Stimulated activated CD8-positive, alpha-beta memory T cell treated with anti-CD3 and anti-CD28 coated beads, Interleukin-15, amount 100 ng/mL, for 1 hour (primary cell): ENCODE results near the gene MKLN1.

Source experiments
- DNase-seq: peaks from one replicate; pipeline ENCODE4 v3.0.0-alpha.2; 2020; ENCODE audit warnings: low read depth

MKLN1 gene

DNA sequence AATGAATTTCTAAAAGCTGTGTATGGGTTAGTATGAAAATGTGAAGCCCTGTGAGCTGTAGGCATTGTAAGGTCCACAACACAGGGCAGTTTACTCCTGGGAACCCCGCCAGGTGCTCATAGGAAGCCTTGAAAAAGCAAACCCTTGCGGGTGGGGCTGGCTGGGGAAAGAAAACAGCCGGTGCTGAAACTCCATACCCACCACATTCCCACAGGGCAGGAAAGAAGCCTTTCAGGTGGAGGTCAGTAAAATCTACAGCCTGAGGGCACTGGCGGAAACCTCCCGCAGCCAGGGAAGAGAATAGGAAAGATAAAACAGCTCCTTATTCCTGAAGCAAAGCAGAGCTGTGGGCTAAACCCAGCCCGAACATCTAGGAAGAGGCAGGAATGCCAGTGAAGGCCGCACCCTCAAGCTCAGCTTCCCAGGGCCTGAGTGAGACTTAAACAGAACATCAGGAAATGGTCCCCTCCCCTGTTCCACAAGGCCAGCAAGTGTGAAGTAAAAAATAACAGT is 194.0 kb downstream of the MKLN1 start:
- no peak for DNase-seq

DNA sequence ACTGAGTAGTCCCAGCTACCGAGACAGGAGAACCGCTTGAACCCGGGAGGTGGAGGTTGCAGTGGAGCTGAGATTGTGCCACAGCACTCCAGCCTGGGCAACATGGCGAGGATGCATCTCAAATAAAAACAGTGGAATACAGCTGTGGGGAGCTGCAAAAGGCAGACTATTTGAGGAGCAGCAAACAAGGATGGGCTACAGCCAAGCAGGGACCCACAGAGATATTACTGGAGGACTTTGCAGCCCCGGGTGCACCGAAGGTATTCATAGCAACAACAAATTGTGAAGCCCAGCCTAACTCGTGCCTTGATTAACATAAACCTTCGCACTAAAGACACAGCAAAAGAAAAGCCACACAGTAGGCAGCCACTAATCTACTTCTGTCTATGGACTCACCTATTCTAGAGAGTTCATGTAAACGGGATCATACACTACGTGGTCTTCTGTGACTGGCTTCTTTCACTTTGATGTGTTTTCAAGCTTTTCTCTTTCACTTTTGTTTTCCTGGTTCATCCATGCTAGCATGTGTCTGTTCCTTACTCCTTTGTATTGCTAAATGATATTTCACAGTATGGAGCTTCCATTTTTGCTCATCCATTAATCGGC is 194.8 kb downstream of the MKLN1 start:
- DNase-seq = no peak

DNA sequence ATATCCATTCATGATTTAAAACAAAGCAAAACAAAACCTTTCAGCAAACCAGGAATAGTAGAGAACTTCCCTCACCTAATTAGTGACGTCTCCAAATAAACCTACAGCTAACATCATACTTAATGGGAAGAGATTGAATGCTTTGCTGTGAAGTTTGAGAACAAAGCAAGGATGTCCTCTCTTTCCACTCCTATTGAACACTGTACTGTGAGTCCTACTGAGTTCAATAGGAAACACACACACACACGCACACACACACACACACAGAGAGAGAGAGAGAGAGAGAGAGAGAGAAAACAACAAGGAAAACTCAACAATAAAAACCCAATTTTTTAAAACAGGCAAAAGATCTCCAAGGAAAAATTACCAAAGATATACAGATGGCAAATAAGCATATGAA is 196.4 kb downstream of the MKLN1 start:
- DNase-seq = no peak

DNA sequence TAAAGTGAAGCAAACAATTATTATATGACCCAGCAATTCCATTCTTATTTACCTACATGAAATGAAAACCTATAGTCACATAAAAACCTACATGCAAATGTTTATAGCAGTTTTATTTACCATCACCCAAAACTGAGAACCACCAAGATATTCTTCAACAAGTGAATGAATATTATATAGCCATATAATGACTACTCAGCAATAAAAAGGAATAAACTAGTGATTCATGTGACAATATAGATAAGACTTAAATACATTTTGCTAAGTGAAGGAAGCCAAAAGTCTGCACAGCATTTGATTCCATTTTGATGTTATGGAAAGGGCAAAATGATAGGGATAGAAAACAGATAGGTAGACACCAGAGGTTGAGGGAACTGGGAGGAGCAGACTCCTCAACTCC is 197.0 kb downstream of the MKLN1 start:
- DNase-seq = no peak

DNA sequence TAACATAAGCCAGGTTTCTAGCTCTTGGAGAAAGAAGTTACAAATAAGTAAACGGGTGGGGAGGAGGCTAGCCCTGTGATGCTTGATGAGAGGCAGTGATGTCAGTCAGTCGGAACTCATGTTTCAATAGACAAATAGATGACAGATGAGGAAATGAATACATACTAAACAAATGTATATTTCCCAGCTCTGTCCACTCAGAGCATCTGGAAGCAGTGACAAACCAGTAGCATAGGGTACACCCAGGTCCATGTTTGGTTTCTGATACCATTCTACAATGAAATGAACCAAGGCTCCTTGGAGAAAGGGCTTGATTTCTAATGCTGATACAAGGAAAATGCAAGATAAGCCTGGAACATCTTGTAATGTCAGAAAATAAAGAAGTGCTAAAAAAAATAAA is 198.1 kb downstream of the MKLN1 start:
- DNase-seq = no peak

DNA sequence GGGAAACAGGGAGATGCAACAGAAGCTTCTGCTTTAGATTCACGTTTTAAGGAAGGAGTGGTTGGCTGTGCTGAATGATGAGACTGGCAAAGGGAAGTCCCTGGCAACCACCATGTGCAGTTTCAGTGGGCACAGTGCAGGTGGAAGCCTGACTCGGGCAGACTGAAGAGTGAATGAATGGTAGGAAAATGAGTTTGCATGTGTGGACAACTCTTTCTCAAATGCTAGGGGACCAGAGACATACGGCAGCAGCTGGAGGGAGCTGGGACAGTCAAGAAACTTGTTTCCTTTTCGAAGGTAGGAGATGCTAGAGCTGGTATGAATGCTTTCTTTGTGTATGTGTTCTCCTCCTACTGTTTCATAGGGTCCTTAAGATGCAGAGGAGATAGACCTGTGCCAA is 199.8 kb downstream of the MKLN1 start:
- DNase-seq = no peak

DNA sequence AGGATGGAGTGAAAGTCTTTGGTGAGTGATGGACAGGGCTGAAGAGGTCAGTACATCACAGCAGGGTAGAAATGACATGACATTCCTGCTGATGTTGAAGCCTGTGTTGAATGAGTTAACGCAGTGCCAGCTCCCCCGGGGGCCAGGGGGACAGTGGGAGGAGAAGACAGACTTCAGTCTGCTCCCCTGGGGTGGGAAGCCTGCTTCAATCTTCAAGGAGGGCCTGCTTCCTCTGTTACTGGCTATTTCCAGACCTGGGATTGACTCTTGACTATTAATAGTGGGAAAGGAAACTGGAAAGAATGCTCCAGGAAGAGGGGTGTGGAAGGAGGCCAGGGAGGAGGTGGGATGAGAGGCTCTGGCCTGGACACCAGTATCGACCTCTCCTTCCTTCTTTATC is 201.5 kb downstream of the MKLN1 start:
- no peak for DNase-seq

DNA sequence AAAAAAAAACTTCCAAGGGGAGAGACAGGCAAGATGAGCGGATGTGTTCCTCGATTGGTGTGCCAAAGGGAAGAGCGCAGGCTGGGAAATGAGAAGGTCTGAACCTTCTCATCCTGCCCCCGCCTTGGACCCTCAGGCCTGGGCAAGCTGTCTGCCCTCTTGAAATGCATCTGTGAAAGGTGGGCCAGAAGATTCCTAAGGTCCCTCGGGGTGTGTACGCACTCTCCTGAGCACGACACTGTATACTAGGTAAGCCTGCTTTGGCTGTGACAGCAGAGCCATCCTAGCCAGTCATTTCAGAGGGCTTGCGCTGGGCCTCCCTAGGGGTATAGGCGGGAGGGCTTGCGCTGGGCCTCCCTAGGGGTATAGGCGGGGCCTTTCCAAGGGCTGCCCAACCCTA is 201.9 kb downstream of the MKLN1 start:
- DNase-seq = no peak

DNA sequence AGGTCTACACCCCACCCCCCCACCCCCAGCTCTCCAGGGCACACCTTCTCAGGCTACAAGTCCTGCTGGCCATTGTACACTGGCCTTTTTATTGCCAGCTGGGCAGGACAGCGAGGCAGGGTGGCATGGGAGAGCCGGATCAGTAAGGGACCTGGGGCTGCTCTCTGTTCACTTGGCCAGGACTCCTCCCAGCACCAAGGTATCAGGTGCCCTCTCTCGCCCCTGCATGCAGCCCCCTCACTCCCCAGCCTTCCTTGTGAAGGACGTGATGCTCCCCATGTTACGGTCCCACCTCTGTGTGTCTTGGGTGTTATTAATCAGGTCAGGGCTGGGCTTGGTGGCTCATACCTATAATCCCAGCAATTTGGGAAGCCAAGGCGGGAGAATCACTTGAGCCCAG is 202.5 kb downstream of the MKLN1 start:
- DNase-seq = no peak

DNA sequence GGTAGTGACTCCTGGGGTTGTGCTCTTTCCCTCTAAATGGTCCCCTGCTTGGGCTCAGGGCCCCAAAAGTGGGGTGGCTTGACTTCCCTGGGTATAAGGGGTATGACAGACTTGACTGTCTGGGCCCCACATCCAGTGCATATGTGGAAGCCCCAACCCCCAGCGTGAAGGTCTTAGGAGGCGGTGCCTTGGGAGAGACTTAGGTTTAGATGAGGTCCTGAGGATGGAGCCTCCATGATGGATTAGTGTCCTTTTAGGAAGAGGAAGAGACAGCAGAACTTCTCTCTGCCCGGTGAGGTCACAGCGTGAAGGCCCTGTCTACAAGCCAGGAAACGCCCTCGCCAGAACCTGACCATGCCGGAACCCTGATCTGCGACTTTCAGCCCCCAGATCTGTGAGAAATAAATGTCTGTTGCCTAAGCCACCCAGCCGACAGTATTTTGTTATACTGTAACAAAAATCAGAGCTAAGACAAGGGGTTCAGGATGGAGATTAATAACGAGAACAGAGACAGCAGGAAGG is 205.0 kb downstream of the MKLN1 start:
- no peak for DNase-seq

DNA sequence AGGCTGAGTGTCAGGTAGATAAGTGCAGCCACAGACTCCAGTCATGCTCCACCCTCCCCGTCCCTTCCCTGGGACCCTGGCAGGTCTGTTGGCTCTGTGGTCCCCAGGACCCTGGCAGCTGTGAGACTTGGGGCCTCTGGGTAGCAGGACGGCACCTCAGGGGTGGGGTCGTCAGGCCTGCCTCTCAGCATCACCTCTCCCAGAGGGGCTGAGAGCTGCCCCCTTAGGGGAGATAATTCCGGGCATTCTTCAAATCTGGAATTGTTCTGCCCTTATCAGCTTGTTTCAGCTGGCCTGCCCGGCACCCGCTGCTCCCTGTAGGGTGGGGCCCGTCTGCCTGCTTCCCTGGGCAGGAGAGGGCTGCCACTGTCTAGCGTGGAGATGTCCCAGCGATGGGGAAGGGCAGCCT is 205.5 kb downstream of the MKLN1 start:
- no peak for DNase-seq

DNA sequence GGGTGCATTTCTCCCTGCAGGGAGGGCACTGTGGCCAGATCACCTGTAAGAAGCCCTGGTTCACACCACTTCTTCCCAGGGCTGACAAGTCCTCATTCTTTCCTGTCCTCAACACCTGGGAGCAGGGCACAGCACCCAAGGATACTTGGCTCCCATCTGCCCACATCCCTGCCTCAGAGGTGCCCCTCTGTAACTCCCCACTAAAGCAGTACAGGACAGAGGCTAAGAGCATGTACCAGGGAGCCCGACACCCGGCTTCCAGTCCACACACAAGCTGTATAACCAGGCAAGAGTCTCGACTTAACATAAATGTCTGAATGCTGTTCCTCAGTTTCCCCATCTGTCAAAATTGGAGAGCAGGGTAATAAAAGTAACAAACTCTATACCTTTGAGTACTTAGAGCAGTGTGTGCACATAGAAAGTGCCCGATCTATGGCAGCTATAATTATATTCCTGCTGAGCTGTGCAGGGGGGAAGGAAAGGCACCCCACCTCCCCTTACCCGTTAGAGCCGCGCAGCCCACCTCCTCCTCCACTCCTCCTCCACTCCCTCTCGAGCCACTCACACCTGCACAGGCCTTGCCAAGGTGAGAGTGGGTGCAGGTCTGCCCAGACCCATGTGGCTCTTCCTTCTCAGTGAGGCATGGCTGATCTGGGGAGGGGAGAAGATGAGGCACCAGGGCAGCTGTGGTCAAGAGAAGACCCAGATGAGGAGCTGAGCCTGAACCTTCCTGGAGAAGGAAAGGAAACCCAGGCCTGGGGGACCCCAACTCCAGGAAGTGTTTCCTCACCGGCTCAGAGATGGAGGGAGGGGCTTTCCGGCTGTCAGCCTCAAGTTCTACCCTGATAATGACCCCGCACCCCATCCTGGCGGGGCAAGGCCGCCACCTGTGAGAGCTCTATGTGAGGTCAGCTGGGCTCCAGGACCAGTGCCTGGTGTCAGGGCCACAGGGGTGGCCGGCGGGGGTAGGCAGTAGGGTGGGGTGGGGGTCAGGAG is 206.2 kb downstream of the MKLN1 start:
- DNase-seq = no peak

DNA sequence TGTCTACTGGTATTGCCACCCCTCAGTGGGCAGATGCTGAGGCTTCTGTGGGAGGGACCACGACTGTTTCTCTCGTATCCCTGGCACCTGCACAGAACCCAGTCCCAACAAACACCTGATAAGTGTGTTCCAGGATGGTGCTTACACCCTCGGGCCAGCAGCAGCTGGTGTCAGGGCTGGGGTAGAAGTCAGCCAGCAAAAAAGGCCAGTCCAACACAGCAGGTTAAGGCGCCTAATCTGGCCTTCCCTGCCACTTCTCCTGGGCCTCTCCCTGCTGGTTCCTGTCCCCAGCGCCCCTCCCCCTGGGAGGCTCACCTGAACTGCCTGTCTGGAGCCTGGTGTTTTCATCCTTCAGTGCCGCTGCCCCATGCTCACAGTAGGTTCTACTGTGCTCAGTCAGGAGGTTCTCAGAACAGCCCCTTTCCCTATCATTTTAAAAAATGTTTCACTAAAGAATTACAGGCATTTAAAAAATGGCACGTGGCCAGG is 208.7 kb downstream of the MKLN1 start:
- no peak for DNase-seq

DNA sequence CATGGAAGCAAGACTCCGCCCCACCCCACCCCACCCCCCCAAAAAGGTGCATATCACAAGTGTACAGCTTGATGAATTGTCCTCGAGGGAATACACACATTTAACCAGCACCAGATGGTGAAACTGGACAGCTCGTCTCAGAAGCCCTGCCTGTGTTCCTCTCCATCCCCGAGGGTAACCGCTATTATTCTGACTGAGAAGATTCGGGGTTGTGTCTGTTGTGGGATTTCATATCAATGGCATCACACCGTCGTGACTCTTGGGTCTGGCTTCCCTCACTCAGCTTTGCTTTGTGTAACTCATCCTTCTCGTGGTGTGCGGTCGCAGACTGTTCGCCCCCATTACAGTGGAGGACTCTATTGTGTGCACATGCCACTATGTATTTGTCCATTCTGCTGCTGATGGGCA is 209.9 kb downstream of the MKLN1 start:
- no peak for DNase-seq

DNA sequence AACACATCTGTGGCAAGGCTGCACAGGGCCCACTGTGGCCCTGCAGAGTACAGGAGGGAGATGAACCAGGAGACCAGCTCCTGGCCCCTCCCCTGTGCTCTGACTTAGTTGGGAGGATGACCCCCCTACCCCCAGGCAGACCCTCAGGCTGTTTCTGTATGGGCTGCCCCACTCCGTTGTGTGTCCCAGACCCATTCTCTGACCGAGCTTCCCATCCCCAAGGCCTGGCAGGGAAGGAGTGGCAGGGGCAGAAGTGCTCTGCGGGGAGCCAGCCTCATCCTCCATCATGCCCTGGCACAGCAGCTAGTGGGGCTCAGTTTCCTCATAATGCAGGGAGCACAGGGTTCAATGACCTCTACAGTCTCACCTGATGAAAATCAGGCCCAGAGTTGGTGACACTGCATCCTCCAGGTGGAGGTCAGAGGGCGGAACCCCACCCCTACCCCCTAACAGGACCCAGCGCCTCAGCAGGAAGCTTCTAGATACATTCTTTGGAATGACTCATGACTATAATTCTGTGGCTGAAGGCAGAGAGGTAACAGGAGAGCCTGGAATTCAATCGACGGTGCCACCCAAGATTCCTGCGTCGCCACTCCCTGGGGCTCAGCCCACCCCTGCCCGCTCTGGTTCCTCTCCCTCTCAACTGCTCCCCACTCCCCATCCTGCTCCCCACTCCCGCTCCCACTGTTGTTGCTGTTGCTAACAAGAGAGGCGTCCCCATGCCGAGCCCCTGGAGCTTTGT is 210.6 kb downstream of the MKLN1 start:
- no peak for DNase-seq

DNA sequence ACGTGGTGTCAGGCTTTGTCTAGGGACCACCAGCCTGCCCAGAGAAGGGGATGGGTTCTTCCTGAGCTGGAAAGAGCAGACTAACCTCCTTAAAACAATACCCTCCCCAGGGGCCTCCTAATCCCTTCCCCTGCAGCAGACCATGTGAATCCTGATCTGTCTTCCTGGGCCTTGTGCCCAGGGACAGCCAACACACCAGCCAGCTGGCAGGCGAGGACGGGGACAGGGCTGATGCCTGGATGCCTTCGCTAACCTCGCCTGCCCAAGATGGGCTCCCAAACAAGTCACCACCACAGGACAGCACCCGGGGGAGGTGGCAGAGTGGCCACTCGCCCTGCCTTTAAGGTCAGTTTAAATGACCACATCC is 211.1 kb downstream of the MKLN1 start:
- DNase-seq = no peak

DNA sequence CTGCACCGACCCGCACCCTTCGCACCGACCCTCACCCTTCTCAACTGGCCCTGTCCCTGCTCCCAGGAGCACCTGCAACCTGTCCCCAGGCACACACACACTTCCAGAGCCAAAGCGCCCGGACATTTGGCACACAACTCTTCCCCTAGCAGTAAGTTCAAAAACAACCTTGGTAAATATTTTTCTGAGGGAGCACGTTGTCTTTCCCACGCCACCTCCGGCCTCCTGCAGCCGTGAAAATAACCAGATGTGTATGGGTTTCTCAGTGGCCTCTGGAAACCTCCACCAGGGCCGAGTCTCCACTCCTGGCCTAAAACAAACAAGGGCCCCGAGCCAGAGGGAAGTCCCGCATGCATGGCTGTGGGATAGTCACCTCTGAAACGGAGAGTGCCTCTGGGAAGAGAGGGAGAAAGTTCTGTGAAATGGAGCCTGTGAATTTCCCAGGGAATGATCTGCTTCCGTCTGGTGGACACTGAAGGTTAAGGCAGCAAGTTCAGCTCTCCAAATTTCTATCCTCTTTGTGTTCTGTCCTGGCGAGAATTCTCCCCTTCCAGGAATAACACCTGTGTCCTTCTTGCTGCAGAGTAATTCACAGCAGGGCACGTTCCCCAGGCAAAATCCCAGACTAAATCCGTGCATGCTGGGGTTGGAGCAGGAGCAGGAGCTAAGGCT is 213.0 kb downstream of the MKLN1 start:
- DNase-seq = no peak

DNA sequence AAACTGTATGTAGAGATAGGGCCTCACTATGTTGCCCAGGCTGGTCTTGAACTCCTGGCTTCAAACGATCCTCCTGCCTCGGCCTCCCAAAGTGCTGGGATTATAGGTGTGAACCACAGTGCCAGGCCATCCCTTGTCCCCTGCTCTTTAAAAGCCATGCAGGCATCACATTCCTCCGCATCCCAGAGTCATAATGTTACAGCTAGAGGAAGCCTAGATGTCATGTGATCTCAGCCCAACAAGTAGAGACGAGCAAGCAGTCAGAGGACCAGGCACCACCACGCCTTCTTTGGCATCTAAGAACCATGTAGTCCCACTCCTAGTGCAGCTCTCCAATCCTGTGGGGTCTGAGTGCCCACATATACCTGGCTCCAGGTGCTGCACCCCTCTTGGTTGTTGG is 215.6 kb downstream of the MKLN1 start:
- no peak for DNase-seq

DNA sequence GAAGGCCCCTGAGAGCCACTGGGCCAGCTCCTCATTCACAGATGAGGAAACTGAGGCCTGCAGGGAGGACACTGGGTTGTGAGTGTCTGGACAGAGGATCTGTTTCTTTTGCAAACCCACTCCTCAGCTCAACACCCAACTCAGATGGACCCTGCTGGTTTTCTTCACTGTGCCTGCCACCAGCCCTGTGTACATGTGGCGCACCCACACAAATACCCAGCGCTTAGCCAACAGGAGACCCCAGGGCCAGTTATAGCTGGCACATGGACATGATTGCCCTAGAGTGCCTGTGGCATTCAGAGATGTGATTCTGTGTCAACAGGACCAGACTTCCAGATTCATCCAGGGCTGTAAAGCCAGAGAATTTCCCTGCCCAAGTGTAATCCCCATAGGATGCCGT is 216.3 kb downstream of the MKLN1 start:
- no peak for DNase-seq

DNA sequence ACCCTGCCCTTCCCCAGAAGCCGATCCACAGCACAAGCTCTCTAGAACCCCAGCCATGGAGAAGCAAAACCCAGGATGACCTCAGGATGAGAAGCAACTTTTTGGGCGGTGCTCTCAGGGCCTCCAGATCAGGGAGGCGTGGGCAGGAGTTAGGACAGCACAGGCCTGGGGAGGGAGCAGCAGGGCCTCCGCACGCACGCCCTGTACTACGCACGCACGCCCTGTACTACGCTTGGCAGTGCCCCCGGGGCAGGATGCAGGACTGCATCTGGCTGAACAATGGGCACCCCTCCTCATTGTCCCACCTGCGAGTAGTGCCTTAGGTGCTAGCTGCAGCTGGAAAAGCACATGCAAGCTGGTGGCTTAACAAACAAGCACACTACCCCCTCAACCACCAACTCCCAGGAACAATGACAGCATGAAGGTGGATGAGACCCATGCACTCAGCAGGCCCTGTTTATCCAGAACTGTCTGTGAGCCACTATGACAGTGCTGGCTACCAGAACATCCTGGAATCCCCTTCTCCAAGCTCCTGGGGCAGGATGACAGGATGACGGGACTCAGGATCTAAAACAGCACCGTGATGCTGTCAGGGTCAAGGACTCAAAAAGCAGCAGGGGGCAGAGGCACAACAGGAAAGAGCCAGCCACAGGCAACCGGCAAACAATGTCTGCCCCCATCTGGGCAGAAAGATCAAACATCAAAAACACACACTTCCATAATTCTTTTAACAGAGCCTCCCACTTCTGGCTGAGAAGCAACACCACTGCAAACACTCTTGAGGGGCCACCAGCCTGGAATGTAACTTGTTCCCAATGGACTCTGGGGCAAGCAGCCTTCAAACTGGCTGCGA is 217.0 kb downstream of the MKLN1 start:
- no peak for DNase-seq

DNA sequence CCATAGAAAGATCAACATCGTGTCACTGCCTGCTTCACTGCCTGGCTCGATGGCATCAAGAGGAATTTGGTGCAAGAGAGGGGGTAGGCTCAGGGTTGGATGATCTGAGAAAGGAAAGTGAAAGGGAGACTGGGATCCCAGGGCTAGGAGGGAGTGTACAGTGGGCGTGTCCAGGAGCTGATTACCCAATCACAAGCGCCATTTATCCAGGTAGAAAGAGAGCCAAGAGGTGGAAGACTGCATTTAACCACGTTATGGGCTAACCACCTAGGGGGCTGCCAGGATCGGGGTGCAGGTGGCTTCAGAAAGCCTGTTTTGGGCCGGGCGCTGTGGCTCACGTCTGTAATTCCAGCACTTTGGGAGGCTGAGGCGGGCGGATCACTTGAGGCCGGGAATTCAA is 218.4 kb downstream of the MKLN1 start:
- no peak for DNase-seq
